ENCODE data around the gene RAP2C. TPM values are rescaled to one million over a fixed set of nuclear protein-coding genes. Genes with fewer than 3 reads are reported as not detected.

RAP2C gene
- 10 to 100 TPM; 28.6 to 28.9 TPM for total RNA-seq

DNA sequence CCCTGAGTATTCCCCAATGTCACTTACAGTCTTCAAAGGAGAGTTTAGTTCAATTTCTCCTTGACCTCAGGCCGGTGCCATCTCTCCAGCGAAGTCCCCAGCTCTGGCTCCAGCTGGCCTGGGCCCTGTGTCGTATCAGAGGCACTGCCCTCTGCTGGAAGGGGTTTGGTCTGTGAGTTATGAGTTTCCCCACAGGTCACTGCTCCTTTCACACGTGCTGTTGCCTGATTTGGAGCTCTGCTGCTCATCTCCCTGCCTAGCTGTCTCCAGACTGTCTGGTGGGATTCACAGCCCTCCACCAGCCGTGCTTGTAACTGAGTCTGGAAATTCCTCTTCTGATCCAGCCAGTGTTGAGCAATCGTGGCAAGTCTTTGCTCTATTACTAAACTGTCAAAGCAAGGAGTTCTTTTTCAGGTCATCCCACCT is at the start of gene RAP2C:
RAP2C (minus strand) TSS at position 105 of the 426 bp plus-strand sequence. CDS start 2,179 bp downstream, outside the sequence.

Other genes starting within 250 kb of the RAP2C start
- 10 to 100 TPM; 53.3 to 53.5 TPM for gene STK26, start 196.1 kb downstream of the RAP2C start, total RNA-seq
- not detected for gene FRMD7, start 91.4 kb downstream of the RAP2C start, total RNA-seq

Measured in activated naive CD4-positive, alpha-beta T cell treated with anti-CD3 and anti-CD28 coated beads, Interleukin-2, amount 10 ng/mL, durations not matched to agents 5 hours and 36 hours (primary cell).